Breast epithelium (tissue), 3 donors: ENCODE results near the gene LTBP2.

Experiments used
- POLR2A ChIP-seq: fragments of 450-650 bp; IDR thresholded peaks from one replicate; pipeline ENCODE4 v1.6.1; 2016; ENCODE audit warnings: antibody characterized with exemption, mild to moderate bottlenecking, moderate library complexity
- POLR2AphosphoS5 ChIP-seq, 3 donors: sonication (generic); formaldehyde crosslinking; IDR thresholded peaks; one replicate each; pipeline ENCODE4 v1.6.1; 2017; ENCODE audit warnings: antibody characterized with exemption in 3 of 3
- TF ChIP-seq, protein P1 (sequence below), 3 donors: fragments of 450-650 bp; IDR thresholded peaks; one replicate each; pipeline ENCODE4 v1.5.1; 2016 to 2017; ENCODE audit warnings: antibody characterized with exemption in 3 of 3, mild to moderate bottlenecking in 3 of 3, moderate library complexity in 3 of 3

DNA sequence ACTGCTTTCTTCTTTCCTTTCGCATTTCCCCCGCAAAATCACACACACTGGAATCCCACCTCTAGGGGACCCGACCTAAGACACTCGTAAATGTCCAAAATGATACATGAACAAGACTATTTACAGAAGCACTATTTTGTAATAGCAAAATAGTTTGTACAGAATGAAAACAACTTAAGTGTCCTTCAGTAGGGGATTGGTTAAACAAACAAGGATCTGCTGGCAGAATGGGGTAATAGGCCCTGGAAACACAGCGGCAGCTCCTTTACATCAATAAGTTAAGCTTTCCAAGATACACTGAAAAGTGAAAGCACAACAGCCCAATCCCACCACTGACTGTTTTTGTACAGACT, 48.8 kb downstream of the LTBP2 start:
- TF ChIP-seq POLR2AphosphoS5 (IDR thresholded peaks at IDR 0.05): no peak
- TF ChIP-seq, protein P1, sequence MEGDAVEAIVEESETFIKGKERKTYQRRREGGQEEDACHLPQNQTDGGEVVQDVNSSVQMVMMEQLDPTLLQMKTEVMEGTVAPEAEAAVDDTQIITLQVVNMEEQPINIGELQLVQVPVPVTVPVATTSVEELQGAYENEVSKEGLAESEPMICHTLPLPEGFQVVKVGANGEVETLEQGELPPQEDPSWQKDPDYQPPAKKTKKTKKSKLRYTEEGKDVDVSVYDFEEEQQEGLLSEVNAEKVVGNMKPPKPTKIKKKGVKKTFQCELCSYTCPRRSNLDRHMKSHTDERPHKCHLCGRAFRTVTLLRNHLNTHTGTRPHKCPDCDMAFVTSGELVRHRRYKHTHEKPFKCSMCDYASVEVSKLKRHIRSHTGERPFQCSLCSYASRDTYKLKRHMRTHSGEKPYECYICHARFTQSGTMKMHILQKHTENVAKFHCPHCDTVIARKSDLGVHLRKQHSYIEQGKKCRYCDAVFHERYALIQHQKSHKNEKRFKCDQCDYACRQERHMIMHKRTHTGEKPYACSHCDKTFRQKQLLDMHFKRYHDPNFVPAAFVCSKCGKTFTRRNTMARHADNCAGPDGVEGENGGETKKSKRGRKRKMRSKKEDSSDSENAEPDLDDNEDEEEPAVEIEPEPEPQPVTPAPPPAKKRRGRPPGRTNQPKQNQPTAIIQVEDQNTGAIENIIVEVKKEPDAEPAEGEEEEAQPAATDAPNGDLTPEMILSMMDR (IDR thresholded peaks at IDR 0.05): no peak
- TF ChIP-seq POLR2A: no peak
